ENCODE results near the gene TMED9. TPM values are rescaled to one million over a fixed set of nuclear protein-coding genes. Genes with fewer than 3 reads are reported as not detected.

TMED9 gene
- total and polyA plus RNA-seq, 9 of the 15 experiments (the other 6 are each of a cell fraction or from before 2014, with no cell fraction given): 43.7 to 301 (median 90.0) TPM

- TF ChIP-seq ZNF384 (IDR thresholded peaks at IDR 0.05; ENCODE audit: low read depth, low read length) (no peak), RFX5 (IDR thresholded peaks at IDR 0.05; ENCODE audit: low read depth, low read length) (no peak), ZNF23 (CRISPR knock-in tag; IDR thresholded peaks at IDR 0.05) (no peak), ZKSCAN1 (IDR thresholded peaks at IDR 0.05; ENCODE audit: low read depth, low read length) (0 out of 2 replicates have a peak, but pooled peaks have one; percentile 40), NFYB (IDR thresholded peaks at IDR 0.05; ENCODE audit: extremely low read depth, insufficient read length) (no peak), ZNF830 (CRISPR knock-in tag; IDR thresholded peaks at IDR 0.05) (no peak), SPI1 (IDR thresholded peaks at IDR 0.05; ENCODE audit: borderline replicate concordance, low read depth, low read length) (peak; percentile 88), NR2C2 (CRISPR knock-in tag; IDR thresholded peaks at IDR 0.05) (no peak), NR2C2 (tag; IDR thresholded peaks at IDR 0.05) (no peak; the same call in 1 of the 2 replicates), OTX1 (CRISPR knock-in tag; IDR thresholded peaks at IDR 0.05) (no peak), MAFK (IDR thresholded peaks at IDR 0.05; ENCODE audit: low read length) (no peak), MLX (CRISPR knock-in tag; conservative IDR thresholded peaks at IDR 0.05) (no peak), NFATC3 (IDR thresholded peaks at IDR 0.05) (no peak), ESRRB (CRISPR knock-in tag; IDR thresholded peaks at IDR 0.05; ENCODE audit: borderline replicate concordance) (no peak), MEF2D (tag; conservative IDR thresholded peaks at IDR 0.05; ENCODE audit: low read depth) (no peak), KAT8 (IDR thresholded peaks at IDR 0.05; ENCODE audit: low read depth) (no peak), BHLHE40 (IDR thresholded peaks at IDR 0.05; ENCODE audit: low read length) (peak; percentile 76), PREB (CRISPR knock-in tag; IDR thresholded peaks at IDR 0.05) (no peak), SP2 (IDR thresholded peaks at IDR 0.05; ENCODE audit: extremely low read depth, low read depth, low read length, poor library complexity, severe bottlenecking) (no peak), HSF4 (CRISPR knock-in tag; IDR thresholded peaks at IDR 0.05; ENCODE audit: borderline replicate concordance) (no peak), RBM39 (optimal IDR thresholded peaks at IDR 0.05; ENCODE audit: low read depth, low read length) (no peak)
- TF ChIP-seq, protein P1, sequence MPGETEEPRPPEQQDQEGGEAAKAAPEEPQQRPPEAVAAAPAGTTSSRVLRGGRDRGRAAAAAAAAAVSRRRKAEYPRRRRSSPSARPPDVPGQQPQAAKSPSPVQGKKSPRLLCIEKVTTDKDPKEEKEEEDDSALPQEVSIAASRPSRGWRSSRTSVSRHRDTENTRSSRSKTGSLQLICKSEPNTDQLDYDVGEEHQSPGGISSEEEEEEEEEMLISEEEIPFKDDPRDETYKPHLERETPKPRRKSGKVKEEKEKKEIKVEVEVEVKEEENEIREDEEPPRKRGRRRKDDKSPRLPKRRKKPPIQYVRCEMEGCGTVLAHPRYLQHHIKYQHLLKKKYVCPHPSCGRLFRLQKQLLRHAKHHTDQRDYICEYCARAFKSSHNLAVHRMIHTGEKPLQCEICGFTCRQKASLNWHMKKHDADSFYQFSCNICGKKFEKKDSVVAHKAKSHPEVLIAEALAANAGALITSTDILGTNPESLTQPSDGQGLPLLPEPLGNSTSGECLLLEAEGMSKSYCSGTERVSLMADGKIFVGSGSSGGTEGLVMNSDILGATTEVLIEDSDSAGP (CRISPR knock-in tag; IDR thresholded peaks at IDR 0.05): no peak
- TF ChIP-seq, protein P2, sequence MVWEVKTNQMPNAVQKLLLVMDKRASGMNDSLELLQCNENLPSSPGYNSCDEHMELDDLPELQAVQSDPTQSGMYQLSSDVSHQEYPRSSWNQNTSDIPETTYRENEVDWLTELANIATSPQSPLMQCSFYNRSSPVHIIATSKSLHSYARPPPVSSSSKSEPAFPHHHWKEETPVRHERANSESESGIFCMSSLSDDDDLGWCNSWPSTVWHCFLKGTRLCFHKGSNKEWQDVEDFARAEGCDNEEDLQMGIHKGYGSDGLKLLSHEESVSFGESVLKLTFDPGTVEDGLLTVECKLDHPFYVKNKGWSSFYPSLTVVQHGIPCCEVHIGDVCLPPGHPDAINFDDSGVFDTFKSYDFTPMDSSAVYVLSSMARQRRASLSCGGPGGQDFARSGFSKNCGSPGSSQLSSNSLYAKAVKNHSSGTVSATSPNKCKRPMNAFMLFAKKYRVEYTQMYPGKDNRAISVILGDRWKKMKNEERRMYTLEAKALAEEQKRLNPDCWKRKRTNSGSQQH (CRISPR knock-in tag; IDR thresholded peaks at IDR 0.05): no peak
- TF ChIP-seq, protein P3, sequence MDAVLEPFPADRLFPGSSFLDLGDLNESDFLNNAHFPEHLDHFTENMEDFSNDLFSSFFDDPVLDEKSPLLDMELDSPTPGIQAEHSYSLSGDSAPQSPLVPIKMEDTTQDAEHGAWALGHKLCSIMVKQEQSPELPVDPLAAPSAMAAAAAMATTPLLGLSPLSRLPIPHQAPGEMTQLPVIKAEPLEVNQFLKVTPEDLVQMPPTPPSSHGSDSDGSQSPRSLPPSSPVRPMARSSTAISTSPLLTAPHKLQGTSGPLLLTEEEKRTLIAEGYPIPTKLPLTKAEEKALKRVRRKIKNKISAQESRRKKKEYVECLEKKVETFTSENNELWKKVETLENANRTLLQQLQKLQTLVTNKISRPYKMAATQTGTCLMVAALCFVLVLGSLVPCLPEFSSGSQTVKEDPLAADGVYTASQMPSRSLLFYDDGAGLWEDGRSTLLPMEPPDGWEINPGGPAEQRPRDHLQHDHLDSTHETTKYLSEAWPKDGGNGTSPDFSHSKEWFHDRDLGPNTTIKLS (IDR thresholded peaks at IDR 0.05; ENCODE audit: borderline replicate concordance, low read depth): 0 out of 2 replicates have a peak, but pooled peaks have one; percentile 19
These were observed 34.9 kb upstream of the TMED9 start (continued) for GRCh38 chr5:177557041-177557647.

All from K562 (cell line).